GM12878 (cell line): ENCODE measurements around the gene CENPX. TPM values are rescaled to one million over a fixed set of nuclear protein-coding genes. Genes with fewer than 3 reads are reported as not detected.
A peak's percentile ranks its signal among the peaks of the same experiment; 100 is the strongest.

Experiments
- ATAC-seq: fragments of 200-7000 bp; cut with Tn5 transposase; 3 replicates; pipeline ENCODE4 v1.9.1; 2020; ENCODE audit warnings: mild to moderate bottlenecking, moderate library complexity
- BruUV-seq: library from RNA; stranded (reverse); fragments of 400-500 nt; replicated peaks from 2 replicates; lab custom pipeline; 2021; lab: Mats Ljungman, UMichigan
- CTCF ChIA-PET: fragments of 300-600 bp; sonication (Branson Sonifier 250); formaldehyde crosslinking; extraction: SDS; loops from one replicate; lab custom pipeline; 2021; ENCODE audit warnings: inconsistent platforms; lab: Yijun Ruan, JAX
- POLR2A ChIA-PET: fragments of 350-600 bp; formaldehyde crosslinking; extraction: SDS; loops from one replicate; lab custom pipeline; 2021; ENCODE audit warnings: inconsistent platforms; lab: Charles Lee
- RAD21 ChIA-PET: fragments of 300-600 bp; sonication (Branson Sonifier 250); formaldehyde crosslinking; loops from one replicate; lab custom pipeline; 2023; ENCODE audit warnings: antibody characterized with exemption; ENCODE audit not compliant: unreplicated experiment; lab: Charles Lee
- SMC1A ChIA-PET: fragments of 300-600 bp; sonication (Branson Sonifier 250); formaldehyde crosslinking; loops from one replicate; lab custom pipeline; 2023; ENCODE audit not compliant: unreplicated experiment, uncharacterized antibody; lab: Charles Lee
- DNase-seq: peaks from one replicate; pipeline ENCODE4 v3.0.0-alpha.2; 2011; ENCODE audit warnings: low read depth, low spot score
- FAIRE-seq: peaks from 3 replicates; lab custom pipeline; 2011; peaks lifted over from hg19 to GRCh38; lab: Jason Lieb, UNC
- H2AFZ ChIP-seq: 2 replicates; pipeline ENCODE4 v1.6.0; 2011; ENCODE audit warnings: low read depth, low read length, control low read depth; ENCODE audit not compliant: control insufficient read depth
- H3K27ac ChIP-seq: 2 replicates; pipeline ENCODE4 v1.5.1; 2011; ENCODE audit warnings: control low read depth; ENCODE audit not compliant: control insufficient read depth, insufficient read depth
- H3K27me3 ChIP-seq, 2 experiments: replicated peaks in 1 of 2; 2 replicates each; pipeline versions ENCODE4 v1.6.0 to v1.6.1; 2011; ENCODE audit warnings: low read length in 1 of 2; ENCODE audit not compliant: control insufficient read depth in 2 of 2, insufficient read depth in 2 of 2
- H3K36me3 ChIP-seq, 2 experiments: 2 replicates each; pipeline ENCODE4 v1.5.1; 2011; ENCODE audit warnings: low read length in 1 of 2; ENCODE audit not compliant: control insufficient read depth in 2 of 2, insufficient read depth in 2 of 2
- H3K4me1 ChIP-seq: 2 replicates; pipeline ENCODE4 v1.6.1; 2011; ENCODE audit warnings: mild to moderate bottlenecking, low read length, moderate library complexity, mixed read lengths; ENCODE audit not compliant: control insufficient read depth, insufficient read depth
- H3K4me2 ChIP-seq: 2 replicates; pipeline ENCODE4 v1.6.0; 2011; ENCODE audit warnings: control low read depth; ENCODE audit not compliant: control insufficient read depth, insufficient read depth
- H3K4me3 ChIP-seq: fragments of 200-600 bp; sonication (generic); 2 replicates; pipeline ENCODE4 v1.5.1; 2016
- H3K79me2 ChIP-seq: 2 replicates; pipeline ENCODE4 v1.6.0; 2011; ENCODE audit warnings: low read length; ENCODE audit not compliant: control insufficient read depth, insufficient read depth
- H3K9ac ChIP-seq: 2 replicates; pipeline ENCODE4 v1.8.0; 2011; ENCODE audit warnings: low read length, control low read depth, mixed read lengths; ENCODE audit not compliant: control insufficient read depth, insufficient read depth
- H3K9me3 ChIP-seq: replicated peaks from 3 replicates; pipeline ENCODE4 v1.5.1; 2011; ENCODE audit warnings: mild to moderate bottlenecking, low read length; ENCODE audit not compliant: control insufficient read depth, insufficient read depth
- H4K20me1 ChIP-seq: 2 replicates; pipeline ENCODE4 v1.6.0; 2011; ENCODE audit not compliant: control insufficient read depth, insufficient read depth
- ASH2L ChIP-seq: fragments of 300-600, 200-600 bp; sonication (generic); IDR thresholded peaks from 2 replicates; pipeline ENCODE4 v1.6.1; 2017; ENCODE audit warnings: low read depth, mild to moderate bottlenecking, borderline replicate concordance
- ATF2 ChIP-seq: IDR thresholded peaks from 2 replicates; pipeline ENCODE4 v1.6.1; 2012; ENCODE audit warnings: low read length, inconsistent platforms
- BHLHE40 ChIP-seq, 2 experiments: fragments of 450-650 bp in 1 of 2; IDR thresholded peaks; 2 replicates each; pipeline ENCODE4 v1.6.1; 2011 to 2017; ENCODE audit warnings: low read depth in 2 of 2, borderline replicate concordance in 1 of 2, improper control_type of control experiment in 1 of 2, low read length in 1 of 2, mild to moderate bottlenecking in 1 of 2
- BMI1 ChIP-seq: fragments of 450-650 bp; IDR thresholded peaks from 2 replicates; pipeline ENCODE4 v1.6.1; 2016; ENCODE audit warnings: mild to moderate bottlenecking, moderate library complexity, borderline replicate concordance
- CEBPZ ChIP-seq: fragments of 150-350 bp; IDR thresholded peaks from 2 replicates; pipeline ENCODE4 v1.6.1; 2016; ENCODE audit warnings: low read depth, low read length
- EZH2 ChIP-seq: IDR thresholded peaks from 2 replicates; pipeline ENCODE4 v1.6.1; 2012; ENCODE audit warnings: low read depth, mild to moderate bottlenecking, control low read depth, inconsistent platforms, low read length, borderline replicate concordance; ENCODE audit not compliant: control insufficient read depth
- HDAC6 ChIP-seq: fragments of 200-600 bp; sonication (generic); IDR thresholded peaks from one replicate; pipeline ENCODE4 v1.8.0; 2017; ENCODE audit warnings: antibody characterized with exemption; ENCODE audit not compliant: unreplicated experiment
- IRF4 ChIP-seq: IDR thresholded peaks from 2 replicates; pipeline ENCODE4 v1.6.1; 2011; ENCODE audit warnings: low read depth, low read length
- JUND ChIP-seq: IDR thresholded peaks from 2 replicates; pipeline ENCODE4 v1.6.1; 2012; ENCODE audit warnings: low read depth, mild to moderate bottlenecking, low read length, improper control_type of control experiment, moderate library complexity
- MYC ChIP-seq: IDR thresholded peaks from 2 replicates; pipeline ENCODE4 v1.6.1; 2011; ENCODE audit warnings: mild to moderate bottlenecking, low read length, moderate library complexity, inconsistent platforms; ENCODE audit not compliant: insufficient read depth, insufficient replicate concordance, insufficient read length, severe bottlenecking
- NFIC ChIP-seq: IDR thresholded peaks from 2 replicates; pipeline ENCODE4 v1.6.1; 2012; ENCODE audit warnings: low read depth, mild to moderate bottlenecking, inconsistent platforms, low read length, moderate library complexity
- NR2C2 ChIP-seq: IDR thresholded peaks from 2 replicates; pipeline ENCODE4 v1.6.1; 2011; ENCODE audit warnings: borderline replicate concordance, low read depth; ENCODE audit not compliant: control insufficient read depth, insufficient read length
- NR2F1 ChIP-seq: fragments of 450-650 bp; conservative IDR thresholded peaks from 2 replicates; pipeline ENCODE4 v1.6.1; 2017; ENCODE audit warnings: mild to moderate bottlenecking
- PAX5 ChIP-seq: IDR thresholded peaks from 2 replicates; pipeline ENCODE4 v1.6.1; 2011; ENCODE audit warnings: low read depth, low read length, borderline replicate concordance
- POLR2AphosphoS5 ChIP-seq: IDR thresholded peaks from 2 replicates; pipeline ENCODE4 v1.6.1; 2011; ENCODE audit warnings: mild to moderate bottlenecking, low read length, inconsistent platforms
- RAD51 ChIP-seq: fragments of 450-650 bp; IDR thresholded peaks from 2 replicates; pipeline ENCODE4 v1.6.1; 2016; ENCODE audit warnings: moderate library complexity, mild to moderate bottlenecking, inconsistent platforms
- SMAD5 ChIP-seq: IDR thresholded peaks from 2 replicates; pipeline ENCODE4 v1.6.1; 2016; ENCODE audit warnings: antibody characterized with exemption, low read depth
- SUZ12 ChIP-seq: fragments of 200-600 bp; sonication (generic); IDR thresholded peaks from one replicate; pipeline ENCODE4 v1.6.1; 2018; ENCODE audit warnings: antibody characterized with exemption, mild to moderate bottlenecking; ENCODE audit not compliant: unreplicated experiment
- ZNF207 ChIP-seq: fragments of 450-650 bp; IDR thresholded peaks from 2 replicates; pipeline ENCODE4 v1.6.1; 2014; ENCODE audit warnings: antibody characterized with exemption, mild to moderate bottlenecking, borderline replicate concordance
- ZNF622 ChIP-seq: fragments of 450-650 bp; IDR thresholded peaks from 2 replicates; pipeline ENCODE4 v1.6.1; 2017; ENCODE audit warnings: mild to moderate bottlenecking, inconsistent platforms
- in situ Hi-C: fragments of 300-500 bp; cut with MboI; formaldehyde crosslinking; loops from 9 replicates; pipeline ENCODE4 v1.14.3; 2018; ENCODE audit warnings: mixed read lengths
- intact Hi-C: fragments of 100-400 bp; cut with micrococcal nuclease; formaldehyde crosslinking; loops from one replicate; pipeline ENCODE4 v1.14.2; 2022; ENCODE audit not compliant: unreplicated experiment
- polyA plus RNA-seq, 11 experiments: library from polyadenylated mRNA; depleted of rRNA in 4 of 11; unstranded in 6 of 11; stranded (reverse) in 5 of 11; fragments of >200 nt; fragmentation: Nextera tagmentation in 4 of 11; fragmentation: Illumina TruSeq in 1 of 11; extraction: Ambion mirVana in 4 of 11; extraction: Trizol in 1 of 11; gene quantifications; 1 replicate in 1 of 11; 2 replicates in 10 of 11; pipeline versions ENCODE4 v1.2.1 to v1.2.3, GENCODE V29; 2011 to 2016; ENCODE audit warnings: inconsistent platforms in 2 of 11, missing spikeins in 2 of 11, low read depth in 1 of 11
- total RNA-seq, 4 experiments: library from RNA; depleted of rRNA in 3 of 4; stranded (reverse); fragments of >200 nt in 3 of 4; fragmentation: Illumina TruSeq in 1 of 4; extraction: Trizol in 1 of 4; gene quantifications; 2 replicates each; pipeline versions ENCODE4 v1.2.1 to v1.2.3, GENCODE V29; 2013 to 2021

CENPX gene
- total and polyA plus RNA-seq, 10 of the 15 experiments (the other 5 are each of a cell fraction or from before 2014, with no cell fraction given) = 11.7 to 182 (median 71.9) TPM

GRCh38 chr17:82022310-82022980 lies at the start of gene CENPX (continued):
- no peak for TF ChIP-seq BMI1
- no peak for TF ChIP-seq JUND
- 0 out of 2 replicates have a peak, but pooled peaks have one; percentile 41 for TF ChIP-seq ZNF207
- TF ChIP-seq CEBPZ = no peak
- no peak for TF ChIP-seq RAD51
- no peak for TF ChIP-seq NR2C2
- TF ChIP-seq SMAD5 = no peak
- peak; percentile 6 to 67; a peak in 2 of 4 replicates for TF ChIP-seq BHLHE40 (IDR thresholded peaks at IDR 0.05; ENCODE audit: borderline replicate concordance in 1 of 2, low read depth in 2 of 2, low read length in 1 of 2)

GRCh38 chr17:82070611-82071010 lies 47.9 kb upstream of the CENPX start:
- Histone ChIP-seq H3K4me2 (no peak overlapping the region), H3K4me1 (no peaks in the 10 kb centered on the region), H2AFZ (no peak overlapping the region), H3K9me3 (no peaks in the 10 kb centered on the region), H3K4me3 (no peak overlapping the region), H3K27me3 (no peaks in the 10 kb centered on the region), H3K79me2 (peaks cover 6% of the 10 kb centered on the region), H3K36me3 (no peaks in the 10 kb centered on the region), H4K20me1 (no peaks in the 10 kb centered on the region), H3K27ac (no peak overlapping the region), H3K9ac (no peak overlapping the region)
- ATAC-seq (no peak), DNase-seq (no peak), FAIRE-seq (no peak)
- POLR2A ChIA-PET = interaction anchor here (0.6 to 0.8 kb wide), 2 partner anchors 17 to 33 kb away, joined by 3 to 4 read pairs; partner anchors contain the start of gene DCXR
- in situ Hi-C loops = no loop called here
- CTCF ChIA-PET = interaction anchor here (0.6 to 1.5 kb wide), 2 partner anchors 48 to 135 kb away, joined by 3 read pairs; partner anchors contain the start of gene CENPX
- intact Hi-C loops = no loop called here
- RAD21 ChIA-PET = no interaction called here
- BruUV-seq = no TSS peak
- SMC1A ChIA-PET = no interaction called here
- TF ChIP-seq JUND (no peak), EZH2 (no peak), NFIC (no peak), IRF4 (no peak), SUZ12 (no peak), ASH2L (no peak), HDAC6 (no peak), POLR2AphosphoS5 (no peak), ATF2 (no peak), MYC (no peak), NR2F1 (no peak), PAX5 (no peak), ZNF622 (no peak)
